SK-N-MC (cell line): ENCODE measurements around the gene MCMBP.
"Not testable (repeated sequence)": the region's sequence is repeated elsewhere in the genome, so short reads cannot be mapped to it uniquely, and the experiment has no call there.

Experiments
- DNase-seq: peaks from one replicate; pipeline ENCODE4 v3.0.0-alpha.2; 2011; ENCODE audit warnings: low read depth, low spot score
- H3K27ac ChIP-seq: fragments of 200-600 bp; sonication (generic); 2 replicates; pipeline ENCODE4 v1.5.1; 2016; ENCODE audit warnings: mixed run types
- H3K36me3 ChIP-seq: fragments of 200-600 bp; sonication (generic); 2 replicates; pipeline ENCODE4 v1.6.1; 2017; ENCODE audit warnings: antibody characterized with exemption, low read length, mixed read lengths; ENCODE audit not compliant: insufficient read depth
- H3K4me3 ChIP-seq: fragments of 200-600 bp; sonication (generic); 2 replicates; pipeline ENCODE4 v1.5.1; 2016
- H3K9ac ChIP-seq: fragments of 200-600 bp; sonication (generic); 2 replicates; pipeline ENCODE4 v1.8.0; 2017; ENCODE audit warnings: mixed run types, mixed read lengths; ENCODE audit not compliant: insufficient read length
- H3K9me3 ChIP-seq: fragments of 200-600 bp; sonication (generic); 2 replicates; pipeline ENCODE4 v1.6.1; 2017; ENCODE audit warnings: low read depth, mild to moderate bottlenecking, antibody characterized with exemption, low read length, moderate library complexity, mixed read lengths
- EZH2 ChIP-seq: fragments of 200-600 bp; sonication (generic); IDR thresholded peaks from one replicate; pipeline ENCODE4 v1.6.1; 2017; ENCODE audit warnings: antibody characterized with exemption
- FOXP2 ChIP-seq: optimal IDR thresholded peaks from 2 replicates; pipeline ENCODE3; 2011; ENCODE audit warnings: mild to moderate bottlenecking, moderate library complexity; ENCODE audit not compliant: insufficient read depth; ENCODE audit errors: extremely low read length, control extremely low read depth
- POLR2AphosphoS5 ChIP-seq: IDR thresholded peaks from 2 replicates; pipeline ENCODE4 v1.6.1; 2012; ENCODE audit warnings: mild to moderate bottlenecking, low read depth, low read length, borderline replicate concordance

MCMBP gene

DNA sequence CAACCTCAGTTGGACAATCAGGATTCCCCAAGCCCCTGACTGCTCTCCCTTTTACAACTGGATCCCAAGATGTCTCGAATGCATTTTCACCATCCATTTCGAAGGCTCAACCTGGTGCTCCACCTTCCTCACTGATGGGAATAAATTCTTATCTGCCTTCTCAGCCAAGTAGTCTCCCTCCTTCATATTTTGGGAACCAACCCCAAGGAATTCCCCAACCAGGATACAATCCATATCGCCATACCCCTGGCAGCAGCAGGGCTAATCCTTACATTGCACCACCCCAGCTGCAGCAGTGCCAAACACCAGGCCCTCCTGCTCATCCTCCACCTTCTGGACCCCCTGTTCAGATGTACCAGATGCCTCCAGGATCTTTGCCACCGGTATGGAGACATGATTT, 25.9 kb upstream of the MCMBP start:
- H3K9me3 ChIP-seq, result no peaks in the 10 kb centered on the region
- no peak for DNase-seq
- H3K36me3 ChIP-seq, result peaks cover 10% of the 10 kb centered on the region; the same call in 1 of the 2 replicates
- TF ChIP-seq POLR2AphosphoS5 (no peak), FOXP2 (no peak), EZH2 (no peak)
- no peak overlapping the region for H3K4me3 ChIP-seq
- H3K27ac ChIP-seq, result no peak overlapping the region
- H3K9ac ChIP-seq, result no peak overlapping the region

- TF ChIP-seq FOXP2, result no peak
- no peak for TF ChIP-seq EZH2
- no peak for TF ChIP-seq POLR2AphosphoS5
- no peak overlapping the region for H3K27ac ChIP-seq
- H3K9me3 ChIP-seq, result no peaks in the 10 kb centered on the region
- peaks cover 4% of the 10 kb centered on the region; the same call in 1 of the 2 replicates for H3K36me3 ChIP-seq
- H3K4me3 ChIP-seq, result no peak overlapping the region
- DNase-seq, result no peak
- no peak overlapping the region for H3K9ac ChIP-seq
These were observed 24.5 kb upstream of the MCMBP start for GRCh38 chr10:119896937-119897770.

- no peak for DNase-seq
- Histone ChIP-seq H3K4me3 (no peak overlapping the region), H3K9ac (no peak overlapping the region), H3K36me3 (peaks cover 4% of the 10 kb centered on the region; the same call in 1 of the 2 replicates), H3K27ac (no peak overlapping the region), H3K9me3 (no peaks in the 10 kb centered on the region)
- TF ChIP-seq EZH2, result no peak
- no peak for TF ChIP-seq FOXP2
- TF ChIP-seq POLR2AphosphoS5, result no peak
These were observed 23.5 kb upstream of the MCMBP start for GRCh38 chr10:119896061-119896655.

GRCh38 chr10:119893845-119894427, 21.3 kb upstream of the MCMBP start:
- Histone ChIP-seq H3K4me3 (peak overlapping the region; percentile 15; the same call in 1 of the 2 replicates), H3K9me3 (no peaks in the 10 kb centered on the region), H3K36me3 (peaks cover 4% of the 10 kb centered on the region; the same call in 1 of the 2 replicates), H3K9ac (no peak overlapping the region), H3K27ac (no peak overlapping the region)
- no peak for DNase-seq
- TF ChIP-seq EZH2 (no peak), FOXP2 (no peak), POLR2AphosphoS5 (no peak)

- peak overlapping the region; percentile 87 for H3K4me3 ChIP-seq
- no peak for DNase-seq
- no peak for TF ChIP-seq POLR2AphosphoS5
- H3K9me3 ChIP-seq, result no peaks in the 10 kb centered on the region
- no peak overlapping the region for H3K27ac ChIP-seq
- no peaks in the 10 kb centered on the region for H3K36me3 ChIP-seq
- peak overlapping the region; percentile 93 for H3K9ac ChIP-seq
These were observed 20.4 kb upstream of the MCMBP start for GRCh38 chr10:119893074-119893473.

GRCh38 chr10:119892188-119893065, 19.8 kb upstream of the MCMBP start, which contains the start of gene SEC23IP:
Gene SEC23IP (plus strand): TSS chr10:119892730. CDS start chr10:119892783, 53 bp downstream.
- TF ChIP-seq FOXP2 (peak; percentile 30), EZH2 (no peak), POLR2AphosphoS5 (peak; percentile 69)
- H3K36me3 ChIP-seq, result no peaks in the 10 kb centered on the region
- no peaks in the 10 kb centered on the region for H3K9me3 ChIP-seq
- H3K27ac ChIP-seq, result peak within 1 kb of the TSS; percentile 50; the same call in 1 of the 2 replicates
- H3K9ac ChIP-seq, result peak within 1 kb of the TSS; percentile 93
- peak within 1 kb of the TSS; percentile 87 for H3K4me3 ChIP-seq
- DNase-seq, result no peak

DNA sequence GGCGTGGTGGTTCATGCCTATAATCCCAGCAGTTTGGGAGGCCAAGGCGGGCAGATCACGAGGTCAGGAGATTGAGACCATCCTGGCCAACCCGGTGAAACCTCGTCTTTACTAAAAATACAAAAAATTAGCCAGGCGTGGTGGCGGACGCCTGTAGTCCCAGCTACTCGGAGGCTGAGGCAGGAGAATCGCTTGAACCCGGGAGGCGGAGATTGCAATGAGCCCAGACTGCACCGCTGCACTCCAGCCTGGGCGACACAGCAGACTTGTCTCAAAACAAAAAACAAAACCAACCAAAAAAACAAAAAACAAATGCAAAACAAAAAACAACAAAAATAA, 19.2 kb upstream of the MCMBP start:
- Histone ChIP-seq H3K4me3 (peak overlapping the region; percentile 87), H3K9ac (peak overlapping the region; percentile 93)
- not testable (repeated sequence) for DNase-seq, H3K9me3 ChIP-seq, H3K36me3 ChIP-seq, H3K27ac ChIP-seq

GRCh38 chr10:119890307-119890706, 17.7 kb upstream of the MCMBP start:
- H3K27ac ChIP-seq, H3K9ac ChIP-seq, H3K9me3 ChIP-seq, H3K36me3 ChIP-seq, H3K4me3 ChIP-seq, DNase-seq: not testable (repeated sequence)

DNA sequence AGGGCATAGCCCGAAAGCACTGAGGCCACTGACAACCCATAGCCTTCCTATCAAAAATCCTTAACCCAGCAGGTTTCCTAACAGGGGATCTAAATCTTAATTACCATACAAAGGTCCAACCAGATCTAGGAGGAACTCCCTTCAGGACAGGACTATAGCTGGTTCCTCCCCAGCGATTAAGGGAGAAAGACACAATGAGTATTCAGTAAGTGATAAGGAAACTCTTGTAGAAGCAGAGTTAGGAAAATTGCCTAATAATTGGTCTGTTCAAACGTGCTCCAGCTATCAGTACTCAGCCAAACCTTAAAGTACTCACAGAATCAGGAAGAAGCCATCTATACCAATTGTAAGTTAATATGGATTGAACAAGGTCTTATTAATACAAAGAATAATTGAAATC, 16.6 kb upstream of the MCMBP start:
- H3K9ac ChIP-seq, DNase-seq, H3K36me3 ChIP-seq, H3K4me3 ChIP-seq, H3K9me3 ChIP-seq, H3K27ac ChIP-seq: not testable (repeated sequence)

DNA sequence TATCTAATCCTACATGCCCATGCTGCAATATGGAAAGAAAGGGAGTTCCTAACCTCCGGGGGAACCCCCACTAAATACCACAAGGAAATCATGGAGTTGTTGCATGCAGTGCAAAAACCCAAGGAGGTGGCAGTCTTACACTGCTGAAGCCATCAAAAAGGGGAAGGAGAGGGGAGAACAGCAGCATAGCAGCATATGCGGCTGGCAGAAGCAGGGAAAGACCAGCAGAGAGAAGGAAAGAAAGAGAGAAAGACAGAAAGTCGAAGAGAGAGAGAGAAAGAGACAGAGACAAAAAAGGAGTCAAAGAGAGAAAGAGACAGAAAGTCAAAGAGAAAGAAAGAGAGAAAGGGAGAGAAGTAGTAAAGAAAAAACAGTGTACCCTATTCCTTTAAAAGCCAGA, 16.1 kb upstream of the MCMBP start:
- DNase-seq, H3K36me3 ChIP-seq, H3K27ac ChIP-seq, H3K9ac ChIP-seq, H3K9me3 ChIP-seq, H3K4me3 ChIP-seq: not testable (repeated sequence)

GRCh38 chr10:119886070-119886469, 13.4 kb upstream of the MCMBP start:
- not testable (repeated sequence) for H3K9me3 ChIP-seq, H3K27ac ChIP-seq, H3K9ac ChIP-seq, H3K36me3 ChIP-seq, H3K4me3 ChIP-seq, DNase-seq
